ENCODE results near the gene MACROD2.

MACROD2 gene

GRCh38 chr20:15550116-15550870, 1555.0 kb downstream of the MACROD2 start:
- Histone ChIP-seq H3K27me3 (ENCODE audit: control insufficient read depth, insufficient read depth, low read length) (no peaks in the 10 kb centered on the region), H3K36me3 (ENCODE audit: control insufficient read depth, insufficient read depth, low read length) (no peaks in the 10 kb centered on the region)

GRCh38 chr20:15555913-15556312, 1560.6 kb downstream of the MACROD2 start:
- no peak overlapping the region for H3K4me3 ChIP-seq (ENCODE audit: low read depth, low read length)

More at GRCh38 chr20:15550116-15550870, 1555.0 kb downstream of the MACROD2 start:
- Histone ChIP-seq H3K9ac (ENCODE audit: low read depth, low read length) (no peak overlapping the region), H3K9me3 (ENCODE audit: control insufficient read depth, insufficient read depth, low read length) (no peaks in the 10 kb centered on the region), H3K4me1 (ENCODE audit: control insufficient read depth, insufficient read depth, low read length) (no peaks in the 10 kb centered on the region), H3K4me3 (ENCODE audit: low read depth, low read length) (no peak overlapping the region)

GRCh38 chr20:15556869-15557268, 1561.6 kb downstream of the MACROD2 start:
- peaks cover 8% of the 10 kb centered on the region for H3K4me1 ChIP-seq (ENCODE audit: control insufficient read depth, insufficient read depth, low read length)
- no peak overlapping the region for H3K9ac ChIP-seq (ENCODE audit: low read depth, low read length)
- no peak overlapping the region for H3K4me3 ChIP-seq (ENCODE audit: low read depth, low read length)
- H3K27me3 ChIP-seq (ENCODE audit: control insufficient read depth, insufficient read depth, low read length): no peaks in the 10 kb centered on the region
- no peaks in the 10 kb centered on the region for H3K9me3 ChIP-seq (ENCODE audit: control insufficient read depth, insufficient read depth, low read length)
- no peaks in the 10 kb centered on the region for H3K36me3 ChIP-seq (ENCODE audit: control insufficient read depth, insufficient read depth, low read length)

More at GRCh38 chr20:15555913-15556312, 1560.6 kb downstream of the MACROD2 start:
- Histone ChIP-seq H3K9me3 (ENCODE audit: control insufficient read depth, insufficient read depth, low read length) (no peaks in the 10 kb centered on the region), H3K36me3 (ENCODE audit: control insufficient read depth, insufficient read depth, low read length) (no peaks in the 10 kb centered on the region), H3K9ac (ENCODE audit: low read depth, low read length) (no peak overlapping the region), H3K27me3 (ENCODE audit: control insufficient read depth, insufficient read depth, low read length) (no peaks in the 10 kb centered on the region), H3K4me1 (ENCODE audit: control insufficient read depth, insufficient read depth, low read length) (peaks cover 2% of the 10 kb centered on the region)

GRCh38 chr20:15561070-15561569, 1565.8 kb downstream of the MACROD2 start:
- no peaks in the 10 kb centered on the region for H3K36me3 ChIP-seq (ENCODE audit: control insufficient read depth, insufficient read depth, low read length)
- H3K4me1 ChIP-seq (ENCODE audit: control insufficient read depth, insufficient read depth, low read length): peaks cover 14% of the 10 kb centered on the region
- H3K9ac ChIP-seq (ENCODE audit: low read depth, low read length): no peak overlapping the region
- no peaks in the 10 kb centered on the region for H3K9me3 ChIP-seq (ENCODE audit: control insufficient read depth, insufficient read depth, low read length)
- no peak overlapping the region for H3K4me3 ChIP-seq (ENCODE audit: low read depth, low read length)
- no peaks in the 10 kb centered on the region for H3K27me3 ChIP-seq (ENCODE audit: control insufficient read depth, insufficient read depth, low read length)

- Histone ChIP-seq H3K4me1 (ENCODE audit: control insufficient read depth, insufficient read depth, low read length) (peaks cover 14% of the 10 kb centered on the region), H3K9ac (ENCODE audit: low read depth, low read length) (no peak overlapping the region), H3K4me3 (ENCODE audit: low read depth, low read length) (no peak overlapping the region), H3K27me3 (ENCODE audit: control insufficient read depth, insufficient read depth, low read length) (no peaks in the 10 kb centered on the region), H3K9me3 (ENCODE audit: control insufficient read depth, insufficient read depth, low read length) (no peaks in the 10 kb centered on the region), H3K36me3 (ENCODE audit: control insufficient read depth, insufficient read depth, low read length) (no peaks in the 10 kb centered on the region)
Observed at GRCh38 chr20:15561707-15562404, 1566.5 kb downstream of the MACROD2 start.

GRCh38 chr20:15563836-15564235, 1568.5 kb downstream of the MACROD2 start:
- no peak overlapping the region for H3K4me3 ChIP-seq (ENCODE audit: low read depth, low read length)
- H3K4me1 ChIP-seq (ENCODE audit: control insufficient read depth, insufficient read depth, low read length): peaks cover 14% of the 10 kb centered on the region
- H3K9me3 ChIP-seq (ENCODE audit: control insufficient read depth, insufficient read depth, low read length): no peaks in the 10 kb centered on the region
- H3K27me3 ChIP-seq (ENCODE audit: control insufficient read depth, insufficient read depth, low read length): no peaks in the 10 kb centered on the region
- no peak overlapping the region for H3K9ac ChIP-seq (ENCODE audit: low read depth, low read length)
- H3K36me3 ChIP-seq (ENCODE audit: control insufficient read depth, insufficient read depth, low read length): no peaks in the 10 kb centered on the region

GRCh38 chr20:15564981-15565380, 1569.7 kb downstream of the MACROD2 start:
- Histone ChIP-seq H3K9ac (ENCODE audit: low read depth, low read length) (no peak overlapping the region), H3K27me3 (ENCODE audit: control insufficient read depth, insufficient read depth, low read length) (no peaks in the 10 kb centered on the region), H3K4me3 (ENCODE audit: low read depth, low read length) (no peak overlapping the region), H3K36me3 (ENCODE audit: control insufficient read depth, insufficient read depth, low read length) (no peaks in the 10 kb centered on the region), H3K4me1 (ENCODE audit: control insufficient read depth, insufficient read depth, low read length) (peaks cover 14% of the 10 kb centered on the region), H3K9me3 (ENCODE audit: control insufficient read depth, insufficient read depth, low read length) (no peaks in the 10 kb centered on the region)

GRCh38 chr20:15565786-15566185, 1570.5 kb downstream of the MACROD2 start:
- peaks cover 14% of the 10 kb centered on the region for H3K4me1 ChIP-seq (ENCODE audit: control insufficient read depth, insufficient read depth, low read length)
- H3K27me3 ChIP-seq (ENCODE audit: control insufficient read depth, insufficient read depth, low read length): no peaks in the 10 kb centered on the region

GRCh38 chr20:15567219-15567618, 1571.9 kb downstream of the MACROD2 start:
- Histone ChIP-seq H3K9ac (ENCODE audit: low read depth, low read length) (no peak overlapping the region), H3K4me3 (ENCODE audit: low read depth, low read length) (no peak overlapping the region), H3K9me3 (ENCODE audit: control insufficient read depth, insufficient read depth, low read length) (no peaks in the 10 kb centered on the region), H3K36me3 (ENCODE audit: control insufficient read depth, insufficient read depth, low read length) (no peaks in the 10 kb centered on the region), H3K27me3 (ENCODE audit: control insufficient read depth, insufficient read depth, low read length) (no peaks in the 10 kb centered on the region), H3K4me1 (ENCODE audit: control insufficient read depth, insufficient read depth, low read length) (peaks cover 3% of the 10 kb centered on the region)

More at GRCh38 chr20:15565786-15566185, 1570.5 kb downstream of the MACROD2 start:
- H3K4me3 ChIP-seq (ENCODE audit: low read depth, low read length): no peak overlapping the region
- H3K9ac ChIP-seq (ENCODE audit: low read depth, low read length): no peak overlapping the region
- no peaks in the 10 kb centered on the region for H3K9me3 ChIP-seq (ENCODE audit: control insufficient read depth, insufficient read depth, low read length)
- H3K36me3 ChIP-seq (ENCODE audit: control insufficient read depth, insufficient read depth, low read length): no peaks in the 10 kb centered on the region

- H3K9ac ChIP-seq (ENCODE audit: low read depth, low read length): no peak overlapping the region
- no peaks in the 10 kb centered on the region for H3K27me3 ChIP-seq (ENCODE audit: control insufficient read depth, insufficient read depth, low read length)
- no peaks in the 10 kb centered on the region for H3K9me3 ChIP-seq (ENCODE audit: control insufficient read depth, insufficient read depth, low read length)
- H3K4me1 ChIP-seq (ENCODE audit: control insufficient read depth, insufficient read depth, low read length): no peaks in the 10 kb centered on the region
- no peak overlapping the region for H3K4me3 ChIP-seq (ENCODE audit: low read depth, low read length)
- H3K36me3 ChIP-seq (ENCODE audit: control insufficient read depth, insufficient read depth, low read length): no peaks in the 10 kb centered on the region
Observed at GRCh38 chr20:15570156-15570555, 1574.8 kb downstream of the MACROD2 start.

GRCh38 chr20:15571056-15571455, 1575.7 kb downstream of the MACROD2 start:
- Histone ChIP-seq H3K27me3 (ENCODE audit: control insufficient read depth, insufficient read depth, low read length) (no peaks in the 10 kb centered on the region), H3K4me3 (ENCODE audit: low read depth, low read length) (no peak overlapping the region), H3K4me1 (ENCODE audit: control insufficient read depth, insufficient read depth, low read length) (no peaks in the 10 kb centered on the region), H3K9ac (ENCODE audit: low read depth, low read length) (no peak overlapping the region), H3K36me3 (ENCODE audit: control insufficient read depth, insufficient read depth, low read length) (no peaks in the 10 kb centered on the region), H3K9me3 (ENCODE audit: control insufficient read depth, insufficient read depth, low read length) (no peaks in the 10 kb centered on the region)

GRCh38 chr20:15575255-15575654, 1579.9 kb downstream of the MACROD2 start:
- H3K36me3 ChIP-seq (ENCODE audit: control insufficient read depth, insufficient read depth, low read length): no peaks in the 10 kb centered on the region
- no peak overlapping the region for H3K9ac ChIP-seq (ENCODE audit: low read depth, low read length)
- H3K4me3 ChIP-seq (ENCODE audit: low read depth, low read length): no peak overlapping the region
- H3K9me3 ChIP-seq (ENCODE audit: control insufficient read depth, insufficient read depth, low read length): no peaks in the 10 kb centered on the region
- peaks cover 3% of the 10 kb centered on the region for H3K4me1 ChIP-seq (ENCODE audit: control insufficient read depth, insufficient read depth, low read length)
- H3K27me3 ChIP-seq (ENCODE audit: control insufficient read depth, insufficient read depth, low read length): no peaks in the 10 kb centered on the region

Measured in iPS-15b (cell line).